Endothelial cell of umbilical vein (primary cell): Measurements from ENCODE around the gene AWAT2. TPM values are rescaled to one million over a fixed set of nuclear protein-coding genes. Genes with fewer than 3 reads are reported as not detected.
A peak's percentile ranks its signal among the peaks of the same experiment; 100 is the strongest.

Source experiments
- BruUV-seq: library from RNA; stranded (reverse); fragments of 400-500 nt; replicated peaks from 2 replicates; lab custom pipeline; 2021; lab: Mats Ljungman, UMichigan
- CTCF ChIA-PET: fragments of 300-600, 350-600 bp; sonication (Branson Sonifier 250); formaldehyde crosslinking; loops from one replicate; lab custom pipeline; 2021; ENCODE audit warnings: antibody characterized with exemption, inconsistent platforms; lab: Charles Lee
- POLR2A ChIA-PET: fragments of 300-600, 350-600 bp; sonication (Branson Sonifier 250); formaldehyde crosslinking; loops from one replicate; lab custom pipeline; 2021; ENCODE audit warnings: antibody characterized with exemption, inconsistent platforms; lab: Charles Lee
- DNase-seq: peaks from one replicate; pipeline ENCODE4 v3.0.0-alpha.2; 2011; ENCODE audit warnings: low read depth, low spot score
- FAIRE-seq: peaks from 2 replicates; lab custom pipeline; 2011; peaks lifted over from hg19 to GRCh38; lab: Jason Lieb, UNC
- H2AFZ ChIP-seq: 2 replicates; pipeline ENCODE4 v1.6.0; 2012; ENCODE audit warnings: low read depth, low read length, control low read depth, inconsistent platforms
- H3K27ac ChIP-seq: 2 replicates; pipeline ENCODE4 v1.5.1; 2011; ENCODE audit warnings: low read depth, mild to moderate bottlenecking, control low read depth, low read length, moderate library complexity; ENCODE audit not compliant: insufficient read depth
- H3K27me3 ChIP-seq, 2 experiments: 2 replicates each; pipeline versions ENCODE4 v1.6.0 to v1.6.1; 2011; ENCODE audit warnings: low read length in 2 of 2, mixed read lengths in 1 of 2; ENCODE audit not compliant: control insufficient read depth in 2 of 2, insufficient read depth in 2 of 2
- H3K36me3 ChIP-seq, 2 experiments: 2 replicates in 1 of 2; 3 replicates in 1 of 2; pipeline ENCODE4 v1.5.1; 2011; ENCODE audit warnings: low read length in 2 of 2, mild to moderate bottlenecking in 1 of 2, moderate library complexity in 1 of 2; ENCODE audit not compliant: control insufficient read depth in 2 of 2, insufficient read depth in 2 of 2; ENCODE audit errors: extremely low read depth in 1 of 2
- H3K4me1 ChIP-seq: 3 replicates; pipeline ENCODE4 v1.5.1; 2011; ENCODE audit warnings: mild to moderate bottlenecking, low read length; ENCODE audit not compliant: control insufficient read depth, insufficient read depth; ENCODE audit errors: extremely low read depth
- H3K4me2 ChIP-seq: 2 replicates; pipeline ENCODE4 v1.6.1; 2011; ENCODE audit warnings: low read length, control low read depth, mixed read lengths; ENCODE audit not compliant: insufficient read depth
- H3K4me3 ChIP-seq, 3 experiments: fragments of 200-600 bp in 1 of 3; sonication (generic), shearing (Covaris generic) in 1 of 3; replicated peaks in 1 of 3; 2 replicates each; pipeline ENCODE4 v1.5.1; 2011 to 2016; ENCODE audit warnings: control low read depth in 3 of 3, low read length in 3 of 3, mild to moderate bottlenecking in 2 of 3, inconsistent platforms in 1 of 3, low read depth in 1 of 3, moderate library complexity in 1 of 3; ENCODE audit not compliant: insufficient read depth in 1 of 3
- H3K79me2 ChIP-seq: 2 replicates; pipeline ENCODE4 v1.6.0; 2012; ENCODE audit warnings: low read length, inconsistent platforms; ENCODE audit not compliant: control insufficient read depth, insufficient read depth
- H3K9ac ChIP-seq: replicated peaks from 2 replicates; pipeline ENCODE3; 2011; ENCODE audit warnings: low read length, control low read depth; ENCODE audit not compliant: insufficient read depth; ENCODE audit errors: extremely low read depth
- H3K9me1 ChIP-seq: replicated peaks from 3 replicates; pipeline ENCODE4 v1.6.0; 2011; ENCODE audit warnings: mild to moderate bottlenecking, low read length; ENCODE audit not compliant: control insufficient read depth, insufficient read depth; ENCODE audit errors: extremely low read depth
- H3K9me3 ChIP-seq: replicated peaks from 2 replicates; pipeline ENCODE4 v1.5.1; 2012; ENCODE audit warnings: low read length, inconsistent platforms; ENCODE audit not compliant: control insufficient read depth, insufficient read depth
- H4K20me1 ChIP-seq: replicated peaks from 2 replicates; pipeline ENCODE3; 2011; ENCODE audit warnings: mild to moderate bottlenecking, low read length; ENCODE audit not compliant: control insufficient read depth, insufficient read depth; ENCODE audit errors: extremely low read depth
- EZH2 ChIP-seq: IDR thresholded peaks from 2 replicates; pipeline ENCODE4 v1.6.1; 2012; ENCODE audit warnings: borderline replicate concordance, low read depth, mild to moderate bottlenecking, moderate library complexity, low read length, inconsistent platforms; ENCODE audit not compliant: severe bottlenecking
- FOS ChIP-seq: IDR thresholded peaks from 2 replicates; pipeline ENCODE4 v1.6.1; 2011; ENCODE audit warnings: mild to moderate bottlenecking, low read length, moderate library complexity, borderline replicate concordance; ENCODE audit not compliant: insufficient read depth
- GATA2 ChIP-seq: IDR thresholded peaks from 2 replicates; pipeline ENCODE4 v1.7.0; 2011; ENCODE audit warnings: low read depth, mild to moderate bottlenecking, moderate library complexity, mixed read lengths, low read length; ENCODE audit not compliant: insufficient read length, insufficient read depth
- JUN ChIP-seq: IDR thresholded peaks from 2 replicates; pipeline ENCODE4 v1.6.1; 2011; ENCODE audit warnings: borderline replicate concordance, low read depth; ENCODE audit not compliant: insufficient read length, insufficient read depth
- POLR2A ChIP-seq: IDR thresholded peaks from 2 replicates; pipeline ENCODE4 v1.6.1; 2012; ENCODE audit warnings: low read depth, mild to moderate bottlenecking, control low read depth, low read length
- POLR2AphosphoS5 ChIP-seq: IDR thresholded peaks from 2 replicates; pipeline ENCODE4 v1.6.1; 2012; ENCODE audit warnings: low read depth, mild to moderate bottlenecking, control low read depth, low read length, moderate library complexity; ENCODE audit not compliant: insufficient read depth
- dilution Hi-C: fragments of 300-500 bp; cut with MboI; formaldehyde crosslinking; loops from one replicate; pipeline ENCODE4 v1.15.0; 2019; ENCODE audit warnings: low sequenced_read_pairs; ENCODE audit not compliant: extremely low pct_ligation_motif_present
- intact Hi-C: fragments of 100-400 bp; cut with micrococcal nuclease; formaldehyde crosslinking; loops from one replicate; pipeline ENCODE4 v1.10.0; 2022
- polyA plus RNA-seq, 4 experiments: library from polyadenylated mRNA; depleted of rRNA in 3 of 4; stranded (reverse) in 3 of 4; unstranded in 1 of 4; fragments of >200 nt; gene quantifications; 2 replicates each; pipeline versions ENCODE4 v1.2.1 to v1.2.3, GENCODE V29; 2011 to 2012; ENCODE audit warnings: missing spikeins in 1 of 4
- total RNA-seq: library from RNA; stranded (reverse); gene quantifications from 2 replicates; pipeline ENCODE4 v1.2.3, GENCODE V29; 2021
- TF ChIP-seq, protein P1 (sequence below): IDR thresholded peaks from 2 replicates; pipeline ENCODE4 v1.6.1; 2011; ENCODE audit not compliant: insufficient read depth, insufficient read length

The AWAT2 gene
- total and polyA plus RNA-seq, 2 donors (not counting 3 experiments of a cell fraction or from before 2014, with no cell fraction given) = 0.20 to 0.29 TPM

GRCh38 chrX:70046978-70047377 lies 2.8 kb downstream of the AWAT2 start:
- no peak overlapping the region for H3K4me3 ChIP-seq
- no peaks in the 10 kb centered on the region for H3K79me2 ChIP-seq
- CTCF ChIA-PET = interaction anchor here (0.7 to 1.6 kb wide), 5 partner anchors 14 to 86 kb away, joined by 3 to 4 read pairs (median 3); partner anchors contain the start of gene IGBP1
- TF ChIP-seq POLR2AphosphoS5 (no peak), JUN (peak; percentile 77), EZH2 (no peak), FOS (peak; percentile 52), POLR2A (no peak)
- dilution Hi-C loops = no loop called here
- POLR2A ChIA-PET = no interaction called here
- H3K9me3 ChIP-seq = no peaks in the 10 kb centered on the region
- no peak overlapping the region for H2AFZ ChIP-seq
- no peaks in the 10 kb centered on the region for H4K20me1 ChIP-seq
- peak; percentile 90 for FAIRE-seq
- no peaks in the 10 kb centered on the region for H3K36me3 ChIP-seq
- H3K9ac ChIP-seq = peak overlapping the region; percentile 35
- H3K27ac ChIP-seq = peak overlapping the region; percentile 75
- no peaks in the 10 kb centered on the region for H3K9me1 ChIP-seq
- H3K4me1 ChIP-seq = peaks cover 25% of the 10 kb centered on the region
- BruUV-seq = no TSS peak
- H3K4me2 ChIP-seq = peak overlapping the region; percentile 12
- no peaks in the 10 kb centered on the region for H3K27me3 ChIP-seq
- intact Hi-C loops = loop anchor here (1.0 to 2.0 kb wide), 2 partner anchors 42 to 86 kb away; partner anchors contain the start of gene IGBP1
- peak; percentile 48 for DNase-seq

DNA sequence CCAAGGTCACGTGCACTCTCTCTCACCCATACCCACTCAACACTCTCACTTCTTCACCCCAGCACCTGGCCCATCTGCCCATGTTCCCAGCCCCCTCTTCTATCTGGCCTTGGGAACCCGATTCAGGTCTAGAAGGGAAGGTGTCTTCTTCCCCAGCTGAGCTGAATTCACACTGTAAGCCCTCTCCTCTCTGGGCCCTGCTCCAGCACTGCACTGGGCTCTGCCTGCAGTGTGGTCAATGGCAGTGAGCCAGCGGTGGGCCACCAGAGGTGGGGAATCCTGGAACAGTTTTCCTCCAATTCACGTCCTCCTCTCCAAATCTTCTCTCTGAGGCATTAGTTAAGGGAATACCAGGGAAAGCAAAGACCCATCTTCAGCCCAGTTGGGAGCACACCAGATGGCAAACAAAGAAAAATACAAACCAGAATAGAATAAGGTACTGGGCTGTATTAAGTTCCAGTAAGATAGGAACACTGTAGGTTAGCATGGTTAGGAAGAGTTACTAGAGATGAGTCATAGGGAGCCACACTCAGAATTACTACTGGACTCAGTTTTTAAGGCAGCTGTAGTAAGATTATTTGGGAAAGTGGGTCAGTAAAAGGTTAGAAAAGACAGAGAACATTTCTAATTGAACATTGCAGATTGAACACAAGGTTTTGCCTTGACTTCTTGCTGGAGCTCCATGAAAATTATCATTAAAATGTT lies 5.0 kb downstream of the AWAT2 start:
- Histone ChIP-seq H3K4me3 (no peak overlapping the region), H3K9ac (no peak overlapping the region), H3K36me3 (no peaks in the 10 kb centered on the region), H3K4me2 (no peak overlapping the region), H3K4me1 (peaks cover 25% of the 10 kb centered on the region), H3K27me3 (no peaks in the 10 kb centered on the region), H4K20me1 (no peaks in the 10 kb centered on the region), H3K9me1 (no peaks in the 10 kb centered on the region), H3K27ac (peak overlapping the region; percentile 9), H3K79me2 (no peaks in the 10 kb centered on the region), H2AFZ (no peak overlapping the region), H3K9me3 (no peaks in the 10 kb centered on the region)
- DNase-seq = peak; percentile 28
- intact Hi-C loops = no loop called here
- peak; percentile 90 for FAIRE-seq
- dilution Hi-C loops = no loop called here
- ChIA-PET CTCF (interaction anchor here (1.4 kb wide), 1 partner anchor 12 kb away, joined by 5 read pairs; no protein-coding TSS in a partner anchor), POLR2A (no interaction called here)
- TF ChIP-seq FOS (peak; percentile 64), GATA2 (peak; percentile 54)
- TF ChIP-seq, protein P1, sequence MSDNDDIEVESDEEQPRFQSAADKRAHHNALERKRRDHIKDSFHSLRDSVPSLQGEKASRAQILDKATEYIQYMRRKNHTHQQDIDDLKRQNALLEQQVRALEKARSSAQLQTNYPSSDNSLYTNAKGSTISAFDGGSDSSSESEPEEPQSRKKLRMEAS = no peak
- no TSS peak for BruUV-seq
